HG03025 (cell line): ENCODE data around the gene FANCI.
A peak's percentile ranks its signal among the peaks of the same experiment; 100 is the strongest.

ENCODE experiments used
- ATAC-seq: cut with Tn5 transposase; IDR thresholded peaks from one replicate; pipeline ENCODE4 v1.9.1; 2021; ENCODE audit warnings: mild to moderate bottlenecking, moderate library complexity; ENCODE audit not compliant: unreplicated experiment, low FRiP score

The FANCI gene

GRCh38 chr15:89329329-89330084 is 85.7 kb downstream of the FANCI start:
- ATAC-seq, result no peak

- no peak for ATAC-seq
Observed at GRCh38 chr15:89330119-89330518, 86.3 kb downstream of the FANCI start.

GRCh38 chr15:89330881-89331595 is 87.3 kb downstream of the FANCI start:
- no peak for ATAC-seq

GRCh38 chr15:89332446-89332845 is 88.7 kb downstream of the FANCI start:
- no peak for ATAC-seq

GRCh38 chr15:89333011-89333860 is 89.5 kb downstream of the FANCI start:
- ATAC-seq, result no peak

GRCh38 chr15:89333959-89334509 is 90.3 kb downstream of the FANCI start:
- ATAC-seq, result peak; percentile 26

- ATAC-seq, result peak; percentile 88
Observed at GRCh38 chr15:89334510-89335297, 90.9 kb downstream of the FANCI start, which contains the start of gene POLG. Gene POLG, minus strand, starts transcription at chr15:89334824. Its CDS starts 1,070 bp downstream, at chr15:89333754.

- ATAC-seq, result no peak
Observed at GRCh38 chr15:89335298-89336041, 91.7 kb downstream of the FANCI start.

- ATAC-seq, result no peak
Observed at GRCh38 chr15:89338036-89338435, 94.3 kb downstream of the FANCI start.

GRCh38 chr15:89340573-89340972 is 96.8 kb downstream of the FANCI start:
- ATAC-seq, result no peak

- no peak for ATAC-seq
Observed at GRCh38 chr15:89341316-89342005, 97.7 kb downstream of the FANCI start.

- ATAC-seq, result no peak
Observed at GRCh38 chr15:89342840-89343239, 99.1 kb downstream of the FANCI start.

GRCh38 chr15:89345248-89345647 is 101.5 kb downstream of the FANCI start:
- ATAC-seq, result no peak

- ATAC-seq, result no peak
Observed at GRCh38 chr15:89346516-89347231, 102.9 kb downstream of the FANCI start.

- ATAC-seq, result no peak
Observed at GRCh38 chr15:89349206-89349558, 105.4 kb downstream of the FANCI start.

GRCh38 chr15:89352476-89352875 is 108.7 kb downstream of the FANCI start:
- no peak for ATAC-seq

- ATAC-seq, result no peak
Observed at GRCh38 chr15:89353991-89354390, 110.2 kb downstream of the FANCI start.
